IMR-90 (cell line): ENCODE measurements around the gene CKAP5. TPM values are rescaled to one million over a fixed set of nuclear protein-coding genes. Genes with fewer than 3 reads are reported as not detected.

Source experiments
- ATAC-seq: fragments of 200-7000 bp; cut with Tn5 transposase; 2 replicates; pipeline ENCODE4 v1.9.1; 2020; ENCODE audit warnings: low read depth, mild to moderate bottlenecking, moderate library complexity
- BruUV-seq: library from RNA; stranded (reverse); fragments of 400-500 nt; replicated peaks from 2 replicates; lab custom pipeline; 2021; lab: Mats Ljungman, UMichigan
- CTCF ChIA-PET: fragments of 300-600 bp; formaldehyde crosslinking; extraction: SDS; loops from one replicate; lab custom pipeline; 2021; ENCODE audit warnings: antibody characterized with exemption; lab: Yijun Ruan, JAX
- POLR2A ChIA-PET: fragments of 300-600 bp; sonication (Branson Sonifier 250); formaldehyde crosslinking; loops from one replicate; lab custom pipeline; 2022; ENCODE audit warnings: antibody characterized with exemption; ENCODE audit not compliant: unreplicated experiment; lab: Charles Lee
- DNase-seq: peaks from one replicate; pipeline ENCODE4 v3.0.0; 2013
- H2AFZ ChIP-seq: replicated peaks from 2 replicates; pipeline ENCODE3; 2013; ENCODE audit warnings: low read length, mild to moderate bottlenecking; ENCODE audit not compliant: poor library complexity
- H2AK5ac ChIP-seq: 2 replicates; pipeline ENCODE4 v1.6.1; 2013; ENCODE audit warnings: low read depth, low read length, inconsistent platforms
- H2AK9ac ChIP-seq: replicated peaks from 2 replicates; pipeline ENCODE3; 2013; ENCODE audit warnings: mild to moderate bottlenecking, low read depth, low read length, moderate library complexity; ENCODE audit not compliant: poor library complexity
- H2BK120ac ChIP-seq: 2 replicates; pipeline ENCODE4 v1.6.1; 2013; ENCODE audit warnings: low read depth, low read length, inconsistent platforms
- H2BK15ac ChIP-seq: 3 replicates; pipeline ENCODE4 v1.6.1; 2013; ENCODE audit warnings: low read depth, low read length, inconsistent platforms
- H2BK20ac ChIP-seq: 2 replicates; pipeline ENCODE4 v1.6.1; 2013; ENCODE audit warnings: low read depth, mild to moderate bottlenecking, inconsistent platforms, low read length, moderate library complexity
- H2BK5ac ChIP-seq: 2 replicates; pipeline ENCODE4 v1.6.1; 2013; ENCODE audit warnings: mild to moderate bottlenecking, low read depth, low read length, inconsistent platforms; ENCODE audit not compliant: poor library complexity, severe bottlenecking
- H3K14ac ChIP-seq: replicated peaks from 2 replicates; pipeline ENCODE4 v1.6.1; 2013; ENCODE audit warnings: low read depth, low read length, inconsistent platforms
- H3K18ac ChIP-seq: 2 replicates; pipeline ENCODE4 v1.6.1; 2013; ENCODE audit warnings: low read depth, low read length, control low read depth
- H3K23ac ChIP-seq: 2 replicates; pipeline ENCODE4 v1.6.1; 2013; ENCODE audit warnings: low read depth, low read length, inconsistent platforms
- H3K27ac ChIP-seq: 2 replicates; pipeline ENCODE4 v1.5.1; 2013; ENCODE audit warnings: mild to moderate bottlenecking, control low read depth, low read length; ENCODE audit not compliant: insufficient read depth
- H3K27me3 ChIP-seq: 2 replicates; pipeline ENCODE4 v1.6.1; 2013; ENCODE audit warnings: low read length; ENCODE audit not compliant: control insufficient read depth, insufficient read depth
- H3K36me3 ChIP-seq: 2 replicates; pipeline ENCODE4 v1.6.1; 2013; ENCODE audit warnings: low read length, mixed read lengths; ENCODE audit not compliant: control insufficient read depth, insufficient read depth
- H3K4ac ChIP-seq: 2 replicates; pipeline ENCODE4 v1.6.1; 2013; ENCODE audit warnings: low read depth, low read length, inconsistent platforms
- H3K4me1 ChIP-seq: 2 replicates; pipeline ENCODE4 v1.6.1; 2013; ENCODE audit warnings: low read length, mixed read lengths; ENCODE audit not compliant: control insufficient read depth, insufficient read depth
- H3K4me2 ChIP-seq: 2 replicates; pipeline ENCODE4 v1.6.1; 2013; ENCODE audit warnings: low read depth, mild to moderate bottlenecking, control low read depth, low read length, moderate library complexity
- H3K4me3 ChIP-seq: 2 replicates; pipeline ENCODE4 v1.5.1; 2013; ENCODE audit warnings: low read depth, mild to moderate bottlenecking, control low read depth, low read length, moderate library complexity; ENCODE audit not compliant: insufficient read depth
- H3K56ac ChIP-seq: 2 replicates; pipeline ENCODE4 v1.6.1; 2013; ENCODE audit warnings: low read length, inconsistent platforms; ENCODE audit not compliant: insufficient read depth; ENCODE audit errors: extremely low read depth
- H3K79me1 ChIP-seq, 2 experiments: 2 replicates each; pipeline ENCODE4 v1.6.1; 2013; ENCODE audit warnings: low read length in 2 of 2, inconsistent platforms in 1 of 2, low read depth in 1 of 2
- H3K9ac ChIP-seq: 2 replicates; pipeline ENCODE4 v1.6.1; 2013; ENCODE audit warnings: low read depth, low read length, control low read depth
- H3K9me1 ChIP-seq: 2 replicates; pipeline ENCODE4 v1.6.1; 2013; ENCODE audit warnings: low read length, inconsistent platforms; ENCODE audit not compliant: insufficient read depth
- H3K9me3 ChIP-seq: 2 replicates; pipeline ENCODE4 v1.6.1; 2013; ENCODE audit warnings: low read length; ENCODE audit not compliant: control insufficient read depth, insufficient read depth
- H4K20me1 ChIP-seq: 2 replicates; pipeline ENCODE4 v1.6.1; 2013; ENCODE audit warnings: low read length, inconsistent platforms; ENCODE audit not compliant: insufficient read depth
- H4K5ac ChIP-seq: 2 replicates; pipeline ENCODE4 v1.6.1; 2013; ENCODE audit warnings: mild to moderate bottlenecking, low read depth, low read length, control low read depth
- H4K8ac ChIP-seq, 2 experiments: 2 replicates each; pipeline ENCODE4 v1.6.1; 2013; ENCODE audit warnings: low read depth in 2 of 2, low read length in 2 of 2, control low read depth in 1 of 2, inconsistent platforms in 1 of 2
- H4K91ac ChIP-seq: 2 replicates; pipeline ENCODE4 v1.6.1; 2013; ENCODE audit warnings: low read depth, low read length, inconsistent platforms; ENCODE audit not compliant: insufficient read depth
- BHLHE40 ChIP-seq: fragments of 150-350 bp; IDR thresholded peaks from 2 replicates; pipeline ENCODE4 v1.6.1; 2016; ENCODE audit warnings: mild to moderate bottlenecking, low read depth, low read length
- CEBPB ChIP-seq: IDR thresholded peaks from 2 replicates; pipeline ENCODE4 v1.6.1; 2012; ENCODE audit warnings: low read depth, low read length, improper control_type of control experiment
- CHD1 ChIP-seq: IDR thresholded peaks from 2 replicates; pipeline ENCODE4 v1.6.1; 2012; ENCODE audit warnings: low read depth, low read length, improper control_type of control experiment
- FOS ChIP-seq: fragments of 150-350 bp; IDR thresholded peaks from 2 replicates; pipeline ENCODE4 v1.6.1; 2016; ENCODE audit warnings: low read depth, low read length
- MAFK ChIP-seq: IDR thresholded peaks from 2 replicates; pipeline ENCODE4 v1.6.1; 2012; ENCODE audit warnings: low read depth, low read length, improper control_type of control experiment
- MAZ ChIP-seq: IDR thresholded peaks from 2 replicates; pipeline ENCODE4 v1.6.1; 2012; ENCODE audit warnings: low read depth, mild to moderate bottlenecking, low read length, improper control_type of control experiment, moderate library complexity, borderline replicate concordance
- MXI1 ChIP-seq: IDR thresholded peaks from 2 replicates; pipeline ENCODE4 v1.6.1; 2012; ENCODE audit warnings: low read depth, mild to moderate bottlenecking, low read length, moderate library complexity, borderline replicate concordance
- NFE2L2 ChIP-seq: fragments of 150-350 bp; IDR thresholded peaks from 2 replicates; pipeline ENCODE4 v1.6.1; 2016; ENCODE audit warnings: low read depth, mild to moderate bottlenecking, low read length
- POLR2A ChIP-seq: IDR thresholded peaks from 2 replicates; pipeline ENCODE4 v1.6.1; 2012; ENCODE audit warnings: mild to moderate bottlenecking, low read depth, low read length
- RAD21 ChIP-seq: IDR thresholded peaks from 2 replicates; pipeline ENCODE4 v1.6.1; 2012; ENCODE audit warnings: low read length, improper control_type of control experiment
- RCOR1 ChIP-seq: IDR thresholded peaks from 2 replicates; pipeline ENCODE4 v1.6.1; 2012; ENCODE audit warnings: mild to moderate bottlenecking, low read length, improper control_type of control experiment; ENCODE audit not compliant: insufficient replicate concordance
- RFX5 ChIP-seq: IDR thresholded peaks from 2 replicates; pipeline ENCODE4 v1.8.0; 2012; ENCODE audit warnings: low read depth, mild to moderate bottlenecking, low read length, moderate library complexity
- SMC3 ChIP-seq: fragments of 150-350 bp; IDR thresholded peaks from 2 replicates; pipeline ENCODE4 v1.6.1; 2016; ENCODE audit warnings: low read depth, mild to moderate bottlenecking, antibody characterized with exemption, low read length, moderate library complexity
- WGBS, 2 experiments: methylation state at CpG; one replicate each; pipeline versions ENCODE4 v1.1.5 to v1.1.7; 2013; ENCODE audit warnings: missing lambda C conversion rate in 2 of 2; ENCODE audit not compliant: insufficient read length in 1 of 2; ENCODE audit errors: extremely low coverage in 2 of 2; 5-methylcytosine and 5-hydroxymethylcytosine counted together
- dilution Hi-C: fragments of 300-500 bp; cut with HindIII; formaldehyde crosslinking; loops from one replicate; pipeline ENCODE4 v1.14.3; 2018; ENCODE audit warnings: low sequenced_read_pairs; ENCODE audit not compliant: unreplicated experiment
- in situ Hi-C: fragments of 300-500 bp; cut with MboI; formaldehyde crosslinking; loops from 3 replicates; pipeline ENCODE4 v1.14.3; 2019; ENCODE audit warnings: low sequenced_read_pairs, inconsistent platforms, mixed read lengths
- intact Hi-C: fragments of 100-400 bp; cut with micrococcal nuclease; formaldehyde crosslinking; loops from 2 replicates; pipeline ENCODE4 v1.10.0; 2022
- polyA plus RNA-seq, 3 experiments: library from polyadenylated mRNA; depleted of rRNA; stranded (reverse); fragments of >200 nt; gene quantifications; 2 replicates each; pipeline ENCODE4 v1.2.3, GENCODE V29; 2012; ENCODE audit warnings: low replicate concordance in 1 of 3
- total RNA-seq: library from RNA; depleted of rRNA; stranded (reverse); fragments of >200 nt; gene quantifications from 2 replicates; pipeline ENCODE4 v1.2.3, GENCODE V29; 2012
- TF ChIP-seq, protein P1 (sequence below): conservative IDR thresholded peaks from 2 replicates; pipeline ENCODE4 v1.5.1; 2012; ENCODE audit warnings: mild to moderate bottlenecking, low read depth, low read length, improper control_type of control experiment
- TF ChIP-seq, protein P2 (sequence below): fragments of 150-350 bp; IDR thresholded peaks from 2 replicates; pipeline ENCODE4 v1.6.1; 2017; ENCODE audit warnings: mild to moderate bottlenecking, antibody characterized with exemption, low read length, low read depth
- TF ChIP-seq, protein P3 (sequence below): fragments of 150-350 bp; IDR thresholded peaks from 2 replicates; pipeline ENCODE4 v1.6.1; 2016; ENCODE audit warnings: low read depth, mild to moderate bottlenecking, low read length, moderate library complexity, borderline replicate concordance

CKAP5 gene
- total and polyA plus RNA-seq, 2 of the 4 experiments (the other 2 are of a cell fraction) = 59.5 to 79.2 TPM

DNA sequence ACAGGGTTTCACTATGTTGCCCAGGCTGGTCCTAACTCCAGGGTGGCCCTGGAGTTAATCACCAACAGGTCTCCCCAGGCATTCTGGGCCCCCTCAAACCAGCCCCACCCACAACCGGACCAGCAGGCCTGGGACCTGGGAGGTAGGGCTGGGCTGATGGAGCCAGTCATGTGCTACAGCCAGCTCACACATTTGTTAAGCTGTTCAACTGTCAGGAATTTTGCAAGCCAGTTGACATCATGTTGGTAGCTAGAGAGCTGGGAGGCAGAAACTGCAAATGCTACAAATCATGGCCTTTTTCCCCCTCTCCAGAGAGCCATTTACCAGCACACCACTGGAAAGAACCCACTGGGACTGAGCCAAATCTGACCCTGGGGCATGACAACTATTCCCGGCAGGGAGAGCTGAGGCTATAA, 152.5 kb downstream of the CKAP5 start:
- H2BK120ac ChIP-seq = no peak overlapping the region
- H3K4me2 ChIP-seq = no peak overlapping the region
- no peak overlapping the region for H2BK5ac ChIP-seq
- H3K9ac ChIP-seq = no peak overlapping the region
- no peak overlapping the region for H3K23ac ChIP-seq
- peaks cover 12% of the 10 kb centered on the region; the same call in 1 of the 2 replicates for H3K9me1 ChIP-seq
- H4K20me1 ChIP-seq = 0 out of 2 replicates have a peak, but pooled peaks cover 12% of the 10 kb centered on the region
- BruUV-seq = no TSS peak
- DNase-seq = peak; percentile 22
- H2BK20ac ChIP-seq = no peak overlapping the region
- peaks cover 56% of the 10 kb centered on the region for H3K36me3 ChIP-seq
- 100% methylated on average over 1 of the region's 2 CpGs; no CpG with 5 or more reads in 1 of the 2 experiments for WGBS, 2 experiments
- TF ChIP-seq CHD1 (no peak), MXI1 (no peak), FOS (no peak), MAZ (no peak), RFX5 (no peak), NFE2L2 (no peak), RCOR1 (no peak), SMC3 (no peak), RAD21 (no peak), CEBPB (no peak), POLR2A (no peak), MAFK (no peak), BHLHE40 (no peak)
- TF ChIP-seq, protein P1, sequence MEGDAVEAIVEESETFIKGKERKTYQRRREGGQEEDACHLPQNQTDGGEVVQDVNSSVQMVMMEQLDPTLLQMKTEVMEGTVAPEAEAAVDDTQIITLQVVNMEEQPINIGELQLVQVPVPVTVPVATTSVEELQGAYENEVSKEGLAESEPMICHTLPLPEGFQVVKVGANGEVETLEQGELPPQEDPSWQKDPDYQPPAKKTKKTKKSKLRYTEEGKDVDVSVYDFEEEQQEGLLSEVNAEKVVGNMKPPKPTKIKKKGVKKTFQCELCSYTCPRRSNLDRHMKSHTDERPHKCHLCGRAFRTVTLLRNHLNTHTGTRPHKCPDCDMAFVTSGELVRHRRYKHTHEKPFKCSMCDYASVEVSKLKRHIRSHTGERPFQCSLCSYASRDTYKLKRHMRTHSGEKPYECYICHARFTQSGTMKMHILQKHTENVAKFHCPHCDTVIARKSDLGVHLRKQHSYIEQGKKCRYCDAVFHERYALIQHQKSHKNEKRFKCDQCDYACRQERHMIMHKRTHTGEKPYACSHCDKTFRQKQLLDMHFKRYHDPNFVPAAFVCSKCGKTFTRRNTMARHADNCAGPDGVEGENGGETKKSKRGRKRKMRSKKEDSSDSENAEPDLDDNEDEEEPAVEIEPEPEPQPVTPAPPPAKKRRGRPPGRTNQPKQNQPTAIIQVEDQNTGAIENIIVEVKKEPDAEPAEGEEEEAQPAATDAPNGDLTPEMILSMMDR = no peak
- TF ChIP-seq, protein P2, sequence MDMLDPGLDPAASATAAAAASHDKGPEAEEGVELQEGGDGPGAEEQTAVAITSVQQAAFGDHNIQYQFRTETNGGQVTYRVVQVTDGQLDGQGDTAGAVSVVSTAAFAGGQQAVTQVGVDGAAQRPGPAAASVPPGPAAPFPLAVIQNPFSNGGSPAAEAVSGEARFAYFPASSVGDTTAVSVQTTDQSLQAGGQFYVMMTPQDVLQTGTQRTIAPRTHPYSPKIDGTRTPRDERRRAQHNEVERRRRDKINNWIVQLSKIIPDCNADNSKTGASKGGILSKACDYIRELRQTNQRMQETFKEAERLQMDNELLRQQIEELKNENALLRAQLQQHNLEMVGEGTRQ = no peak
- TF ChIP-seq, protein P3, sequence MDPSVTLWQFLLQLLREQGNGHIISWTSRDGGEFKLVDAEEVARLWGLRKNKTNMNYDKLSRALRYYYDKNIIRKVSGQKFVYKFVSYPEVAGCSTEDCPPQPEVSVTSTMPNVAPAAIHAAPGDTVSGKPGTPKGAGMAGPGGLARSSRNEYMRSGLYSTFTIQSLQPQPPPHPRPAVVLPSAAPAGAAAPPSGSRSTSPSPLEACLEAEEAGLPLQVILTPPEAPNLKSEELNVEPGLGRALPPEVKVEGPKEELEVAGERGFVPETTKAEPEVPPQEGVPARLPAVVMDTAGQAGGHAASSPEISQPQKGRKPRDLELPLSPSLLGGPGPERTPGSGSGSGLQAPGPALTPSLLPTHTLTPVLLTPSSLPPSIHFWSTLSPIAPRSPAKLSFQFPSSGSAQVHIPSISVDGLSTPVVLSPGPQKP = no peak
- peaks cover 10% of the 10 kb centered on the region for H3K4me1 ChIP-seq
- in situ Hi-C loops (no loop called here), intact Hi-C loops (no loop called here), dilution Hi-C loops (no loop called here)
- no peaks in the 10 kb centered on the region for H3K27me3 ChIP-seq
- H2AK5ac ChIP-seq = no peak overlapping the region
- no peak overlapping the region for H4K5ac ChIP-seq
- no peak overlapping the region for H3K4ac ChIP-seq
- H3K56ac ChIP-seq = no peak overlapping the region
- no peak overlapping the region for H3K14ac ChIP-seq
- no peak overlapping the region for H4K8ac ChIP-seq
- ChIA-PET POLR2A (no interaction called here), CTCF (interaction anchor here (0.7 kb wide), 1 partner anchor 76 kb away, joined by 3 read pairs; the partner anchor contains the start of gene ATG13)
- no peak overlapping the region for H2AFZ ChIP-seq
- no peak overlapping the region for H4K91ac ChIP-seq
- no peak overlapping the region; the same call in 2 of the 3 replicates for H2BK15ac ChIP-seq
- H3K79me1 ChIP-seq = peaks cover 28 to 59% of the 10 kb centered on the region in 2 experiments
- H2AK9ac ChIP-seq = peak overlapping the region; percentile 72
- no peak overlapping the region for H3K4me3 ChIP-seq
- ATAC-seq = no peak
- H3K9me3 ChIP-seq = no peaks in the 10 kb centered on the region
- H3K27ac ChIP-seq = 0 out of 2 replicates have a peak overlapping the region, but pooled peaks have one; percentile 5
- no peak overlapping the region for H3K18ac ChIP-seq
